ENCODE measurements around the gene DMD.
A peak's percentile ranks its signal among the peaks of the same experiment; 100 is the strongest.

DMD gene

GRCh38 chrX:31711166-31711565, 1500.2 kb downstream of the DMD start:
- Mint-ChIP-seq H3K4me3 (no peak overlapping the region), H3K27me3 (no peaks in the 10 kb centered on the region), H3K27ac (no peak overlapping the region), H3K36me3 (no peaks in the 10 kb centered on the region), H3K9me3 (no peaks in the 10 kb centered on the region), H3K4me1 (no peaks in the 10 kb centered on the region)
- no peak for ATAC-seq

GRCh38 chrX:31708116-31708515, 1503.2 kb downstream of the DMD start:
- H3K27ac Mint-ChIP-seq, result no peak overlapping the region

GRCh38 chrX:31706466-31706865, 1504.9 kb downstream of the DMD start:
- ATAC-seq, result no peak
- Mint-ChIP-seq H3K27me3 (no peaks in the 10 kb centered on the region), H3K9me3 (peaks cover 5% of the 10 kb centered on the region), H3K36me3 (no peaks in the 10 kb centered on the region), H3K27ac (no peak overlapping the region), H3K4me1 (no peaks in the 10 kb centered on the region), H3K4me3 (no peak overlapping the region)

More at GRCh38 chrX:31708116-31708515, 1503.2 kb downstream of the DMD start:
- no peaks in the 10 kb centered on the region for H3K36me3 Mint-ChIP-seq
- no peak for ATAC-seq
- no peaks in the 10 kb centered on the region for H3K4me1 Mint-ChIP-seq
- no peaks in the 10 kb centered on the region for H3K27me3 Mint-ChIP-seq
- no peak overlapping the region for H3K4me3 Mint-ChIP-seq
- H3K9me3 Mint-ChIP-seq, result no peaks in the 10 kb centered on the region

GRCh38 chrX:31705816-31706215, 1505.5 kb downstream of the DMD start:
- no peak overlapping the region for H3K27ac Mint-ChIP-seq
- H3K4me3 Mint-ChIP-seq, result no peak overlapping the region
- H3K27me3 Mint-ChIP-seq, result no peaks in the 10 kb centered on the region
- H3K4me1 Mint-ChIP-seq, result no peaks in the 10 kb centered on the region
- no peak for ATAC-seq
- no peaks in the 10 kb centered on the region for H3K36me3 Mint-ChIP-seq
- peaks cover 5% of the 10 kb centered on the region for H3K9me3 Mint-ChIP-seq

GRCh38 chrX:31704938-31705337, 1506.4 kb downstream of the DMD start:
- Mint-ChIP-seq H3K4me1 (no peaks in the 10 kb centered on the region), H3K4me3 (no peak overlapping the region), H3K36me3 (no peaks in the 10 kb centered on the region), H3K9me3 (peaks cover 5% of the 10 kb centered on the region), H3K27ac (no peak overlapping the region), H3K27me3 (no peaks in the 10 kb centered on the region)
- ATAC-seq, result no peak

GRCh38 chrX:31702222-31702621, 1509.1 kb downstream of the DMD start:
- no peak overlapping the region for H3K4me3 Mint-ChIP-seq
- no peak for ATAC-seq
- H3K9me3 Mint-ChIP-seq, result peaks cover 5% of the 10 kb centered on the region
- no peak overlapping the region for H3K27ac Mint-ChIP-seq
- no peaks in the 10 kb centered on the region for H3K27me3 Mint-ChIP-seq
- no peaks in the 10 kb centered on the region for H3K36me3 Mint-ChIP-seq
- H3K4me1 Mint-ChIP-seq, result no peaks in the 10 kb centered on the region

GRCh38 chrX:31697294-31697916, 1513.9 kb downstream of the DMD start:
- Mint-ChIP-seq H3K4me3 (no peak overlapping the region), H3K9me3 (peaks cover 5% of the 10 kb centered on the region), H3K27ac (no peak overlapping the region), H3K36me3 (no peaks in the 10 kb centered on the region), H3K4me1 (no peaks in the 10 kb centered on the region), H3K27me3 (no peaks in the 10 kb centered on the region)
- ATAC-seq, result no peak

- H3K4me1 Mint-ChIP-seq, result no peaks in the 10 kb centered on the region
- no peaks in the 10 kb centered on the region for H3K9me3 Mint-ChIP-seq
- no peaks in the 10 kb centered on the region for H3K36me3 Mint-ChIP-seq
- no peak overlapping the region for H3K4me3 Mint-ChIP-seq
- H3K27ac Mint-ChIP-seq, result no peak overlapping the region
- H3K27me3 Mint-ChIP-seq, result no peaks in the 10 kb centered on the region
- ATAC-seq, result no peak
Observed at GRCh38 chrX:31679861-31680260, 1531.5 kb downstream of the DMD start.

- ATAC-seq, result no peak
- H3K9me3 Mint-ChIP-seq, result no peaks in the 10 kb centered on the region
- H3K27me3 Mint-ChIP-seq, result no peaks in the 10 kb centered on the region
- no peak overlapping the region for H3K4me3 Mint-ChIP-seq
- no peak overlapping the region for H3K27ac Mint-ChIP-seq
- H3K4me1 Mint-ChIP-seq, result no peaks in the 10 kb centered on the region
- H3K36me3 Mint-ChIP-seq, result no peaks in the 10 kb centered on the region
Observed at GRCh38 chrX:31670245-31670644, 1541.1 kb downstream of the DMD start.

- H3K27me3 Mint-ChIP-seq, result no peaks in the 10 kb centered on the region
- no peak overlapping the region for H3K4me3 Mint-ChIP-seq
- H3K4me1 Mint-ChIP-seq, result no peaks in the 10 kb centered on the region
- H3K27ac Mint-ChIP-seq, result no peak overlapping the region
- no peaks in the 10 kb centered on the region for H3K9me3 Mint-ChIP-seq
- ATAC-seq, result no peak
- H3K36me3 Mint-ChIP-seq, result no peaks in the 10 kb centered on the region
Observed at GRCh38 chrX:31665454-31665853, 1545.9 kb downstream of the DMD start.

- H3K9me3 Mint-ChIP-seq, result no peaks in the 10 kb centered on the region
- no peaks in the 10 kb centered on the region for H3K4me1 Mint-ChIP-seq
- no peaks in the 10 kb centered on the region for H3K36me3 Mint-ChIP-seq
Observed at GRCh38 chrX:31663172-31663571, 1548.2 kb downstream of the DMD start.

GRCh38 chrX:31661280-31661810, 1550.0 kb downstream of the DMD start:
- Mint-ChIP-seq H3K4me3 (no peak overlapping the region), H3K27ac (no peak overlapping the region), H3K36me3 (no peaks in the 10 kb centered on the region), H3K27me3 (no peaks in the 10 kb centered on the region), H3K4me1 (no peaks in the 10 kb centered on the region), H3K9me3 (no peaks in the 10 kb centered on the region)
- ATAC-seq, result no peak

More at GRCh38 chrX:31663172-31663571, 1548.2 kb downstream of the DMD start:
- no peak overlapping the region for H3K27ac Mint-ChIP-seq
- H3K27me3 Mint-ChIP-seq, result no peaks in the 10 kb centered on the region
- H3K4me3 Mint-ChIP-seq, result no peak overlapping the region
- ATAC-seq, result no peak

GRCh38 chrX:31658360-31658759, 1553.0 kb downstream of the DMD start:
- no peak overlapping the region for H3K27ac Mint-ChIP-seq
- H3K27me3 Mint-ChIP-seq, result no peaks in the 10 kb centered on the region
- no peaks in the 10 kb centered on the region for H3K4me1 Mint-ChIP-seq
- H3K36me3 Mint-ChIP-seq, result no peaks in the 10 kb centered on the region
- no peak for ATAC-seq
- no peak overlapping the region for H3K4me3 Mint-ChIP-seq
- no peaks in the 10 kb centered on the region for H3K9me3 Mint-ChIP-seq

GRCh38 chrX:31656013-31656412, 1555.3 kb downstream of the DMD start:
- Mint-ChIP-seq H3K4me1 (peaks cover 6% of the 10 kb centered on the region), H3K36me3 (no peaks in the 10 kb centered on the region), H3K27ac (no peak overlapping the region), H3K27me3 (no peaks in the 10 kb centered on the region), H3K9me3 (no peaks in the 10 kb centered on the region), H3K4me3 (no peak overlapping the region)
- ATAC-seq, result no peak

GRCh38 chrX:31653422-31653821, 1557.9 kb downstream of the DMD start:
- no peak overlapping the region for H3K27ac Mint-ChIP-seq
- ATAC-seq, result no peak
- H3K4me3 Mint-ChIP-seq, result no peak overlapping the region
- H3K9me3 Mint-ChIP-seq, result no peaks in the 10 kb centered on the region
- peaks cover 6% of the 10 kb centered on the region for H3K4me1 Mint-ChIP-seq
- no peaks in the 10 kb centered on the region for H3K27me3 Mint-ChIP-seq
- no peaks in the 10 kb centered on the region for H3K36me3 Mint-ChIP-seq

GRCh38 chrX:31652650-31653049, 1558.7 kb downstream of the DMD start:
- Mint-ChIP-seq H3K36me3 (no peaks in the 10 kb centered on the region), H3K9me3 (no peaks in the 10 kb centered on the region), H3K4me1 (peaks cover 6% of the 10 kb centered on the region), H3K27me3 (no peaks in the 10 kb centered on the region), H3K27ac (peak overlapping the region; percentile 31), H3K4me3 (no peak overlapping the region)
- ATAC-seq, result no peak
